ENCODE data around the gene PCCA. TPM values are rescaled to one million over a fixed set of nuclear protein-coding genes. Genes with fewer than 3 reads are reported as not detected.
"Not testable (repeated sequence)": the region's sequence is repeated elsewhere in the genome, so short reads cannot be mapped to it uniquely, and the experiment has no call there.

The PCCA gene
- total RNA-seq, 1 experiment from 2014 or later = 4.8 TPM

GRCh38 chr13:100211016-100211710 is 122.3 kb downstream of the PCCA start:
- DNase-seq (ENCODE audit: low read depth) = no peak
- in situ Hi-C loops (cut with HindIII; ENCODE audit: low pct_unique_long_range_greater_than_20kb, low sequenced_read_pairs) = no loop called here

- no peak for DNase-seq (ENCODE audit: low read depth)
- in situ Hi-C loops (cut with HindIII; ENCODE audit: low pct_unique_long_range_greater_than_20kb, low sequenced_read_pairs) = no loop called here
Observed at GRCh38 chr13:100212904-100213553, 124.1 kb downstream of the PCCA start.

DNA sequence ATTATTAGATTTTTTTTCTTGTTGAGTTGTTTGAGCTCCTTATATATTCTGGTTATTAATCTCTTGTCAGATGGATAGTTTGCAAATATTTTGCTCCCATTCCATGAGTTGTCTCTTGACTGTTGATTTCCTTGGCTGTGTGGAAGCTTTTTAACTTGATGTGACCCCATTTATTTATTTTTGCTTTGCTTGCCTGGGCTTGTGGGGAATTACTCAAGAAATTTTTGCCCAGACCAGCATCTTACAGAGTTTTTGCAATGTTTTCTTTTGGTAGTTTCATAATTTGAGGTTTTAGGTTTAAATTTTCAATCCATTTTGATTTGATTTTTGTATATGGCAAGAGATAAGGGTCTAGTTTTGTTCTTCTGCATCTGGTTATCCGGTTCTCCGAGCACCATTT is 124.7 kb downstream of the PCCA start:
- in situ Hi-C loops (cut with HindIII; ENCODE audit: low pct_unique_long_range_greater_than_20kb, low sequenced_read_pairs) = no loop called here
- no peak for DNase-seq (ENCODE audit: low read depth)

DNA sequence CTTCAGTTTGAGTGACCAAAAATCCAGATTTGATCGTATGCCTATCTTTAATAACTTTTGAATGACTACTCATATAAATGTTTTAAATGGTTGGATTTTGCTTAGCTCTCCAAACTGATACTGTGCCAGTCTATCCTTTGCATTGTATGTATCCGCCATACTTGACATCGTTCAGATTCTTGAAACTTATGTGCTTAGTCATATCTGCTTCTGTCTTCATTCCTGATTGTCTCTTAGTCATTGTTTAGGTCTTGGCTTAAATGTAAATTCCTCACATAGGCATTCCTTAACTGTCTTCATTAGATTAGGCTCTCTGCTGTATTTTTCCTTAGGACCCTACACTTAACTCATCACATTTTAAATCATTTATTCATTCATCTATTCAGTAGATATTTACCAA is 126.0 kb downstream of the PCCA start:
- in situ Hi-C loops (cut with HindIII; ENCODE audit: low pct_unique_long_range_greater_than_20kb, low sequenced_read_pairs) = no loop called here
- no peak for DNase-seq (ENCODE audit: low read depth)

- in situ Hi-C loops (cut with HindIII; ENCODE audit: low pct_unique_long_range_greater_than_20kb, low sequenced_read_pairs) = no loop called here
- DNase-seq (ENCODE audit: low read depth) = no peak
Observed at GRCh38 chr13:100221166-100221565, 132.3 kb downstream of the PCCA start.

GRCh38 chr13:100223966-100224530 is 135.2 kb downstream of the PCCA start:
- in situ Hi-C loops (cut with HindIII; ENCODE audit: low pct_unique_long_range_greater_than_20kb, low sequenced_read_pairs); DNase-seq (ENCODE audit: low read depth): not testable (repeated sequence)

DNA sequence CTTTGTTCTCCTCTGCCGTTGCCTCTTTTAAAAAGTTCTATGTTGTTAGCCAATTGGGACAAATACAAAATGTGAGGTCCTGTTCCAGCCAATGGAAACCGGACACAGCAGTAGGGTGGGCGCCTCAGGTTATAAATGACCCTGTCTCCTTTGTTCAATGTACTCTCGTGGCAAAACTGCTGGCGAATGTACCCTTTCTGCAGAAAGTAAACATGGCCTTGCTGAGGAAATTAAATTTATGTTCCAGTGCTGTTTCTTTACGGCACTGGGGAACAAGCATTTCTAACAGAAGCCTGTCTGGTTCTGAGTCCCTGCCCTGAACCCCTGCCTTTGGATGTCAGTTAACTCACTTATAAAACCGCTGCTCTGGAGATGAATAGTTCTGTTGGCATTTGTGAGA is 140.7 kb downstream of the PCCA start:
- DNase-seq (ENCODE audit: low read depth) = no peak
- in situ Hi-C loops (cut with HindIII; ENCODE audit: low pct_unique_long_range_greater_than_20kb, low sequenced_read_pairs) = loop anchor here (25.0 kb wide), 1 partner anchor 283 kb away; no protein-coding TSS in a partner anchor

- no peak for DNase-seq (ENCODE audit: low read depth)
- in situ Hi-C loops (cut with HindIII; ENCODE audit: low pct_unique_long_range_greater_than_20kb, low sequenced_read_pairs) = loop anchor here (25.0 kb wide), 1 partner anchor 282 kb away; no protein-coding TSS in a partner anchor
Observed at GRCh38 chr13:100230769-100231149, 141.9 kb downstream of the PCCA start.

DNA sequence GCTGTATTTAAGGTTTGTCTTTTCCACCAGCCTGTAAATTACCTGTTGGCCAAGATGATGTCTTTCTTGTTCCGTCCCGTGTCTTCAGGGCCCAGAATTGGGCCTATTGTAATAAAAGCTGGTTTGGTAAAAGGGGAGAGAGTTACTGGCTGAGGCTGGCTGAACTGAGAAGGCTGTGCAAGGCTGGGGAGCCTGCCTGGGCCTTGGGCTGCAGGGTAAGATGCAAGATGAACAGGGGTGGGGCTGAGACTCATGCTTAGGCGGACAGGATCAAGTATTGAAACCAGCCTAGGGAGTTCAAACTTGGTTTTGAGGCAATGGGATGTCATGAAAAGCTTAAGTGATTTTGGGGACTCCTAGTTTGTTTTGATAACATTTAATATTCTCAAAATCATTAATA is 142.3 kb downstream of the PCCA start:
- no peak for DNase-seq (ENCODE audit: low read depth)
- in situ Hi-C loops (cut with HindIII; ENCODE audit: low pct_unique_long_range_greater_than_20kb, low sequenced_read_pairs) = loop anchor here (25.0 kb wide), 1 partner anchor 281 kb away; no protein-coding TSS in a partner anchor

GRCh38 chr13:100234006-100234405 is 145.1 kb downstream of the PCCA start:
- no peak for DNase-seq (ENCODE audit: low read depth)
- in situ Hi-C loops (cut with HindIII; ENCODE audit: low pct_unique_long_range_greater_than_20kb, low sequenced_read_pairs) = loop anchor here (25.0 kb wide), 1 partner anchor 278 kb away; no protein-coding TSS in a partner anchor

DNA sequence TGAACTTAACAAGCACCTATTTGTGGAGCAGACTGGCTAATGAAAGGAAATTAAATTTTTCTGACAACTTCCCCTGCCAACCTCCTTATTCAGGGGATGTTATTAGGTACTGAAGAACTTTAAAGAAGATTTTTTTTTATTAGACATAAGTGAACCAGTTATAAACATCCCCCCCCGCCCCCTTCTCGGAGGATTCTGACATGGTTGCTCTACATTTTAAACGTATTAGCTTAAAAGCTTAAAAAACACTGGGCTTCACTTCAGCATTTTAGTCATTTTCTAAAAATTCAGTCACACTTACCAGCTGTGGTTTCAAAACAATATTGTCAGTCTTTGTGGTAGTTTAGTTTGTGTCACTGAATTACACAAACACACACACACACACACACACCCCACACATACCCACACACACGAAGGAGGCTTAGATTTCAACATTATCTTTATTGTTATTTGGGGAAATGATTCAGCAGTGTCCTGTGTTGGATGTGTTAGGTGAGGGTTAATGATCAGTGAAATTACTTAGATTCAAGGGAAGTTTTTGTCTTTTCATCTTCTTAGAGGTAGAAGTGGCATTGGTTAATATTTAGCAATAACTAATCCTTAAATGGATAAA is 145.7 kb downstream of the PCCA start:
- in situ Hi-C loops (cut with HindIII; ENCODE audit: low pct_unique_long_range_greater_than_20kb, low sequenced_read_pairs) = loop anchor here (25.0 kb wide), 1 partner anchor 278 kb away; no protein-coding TSS in a partner anchor
- peak; percentile 77 for DNase-seq (ENCODE audit: low read depth)

DNA sequence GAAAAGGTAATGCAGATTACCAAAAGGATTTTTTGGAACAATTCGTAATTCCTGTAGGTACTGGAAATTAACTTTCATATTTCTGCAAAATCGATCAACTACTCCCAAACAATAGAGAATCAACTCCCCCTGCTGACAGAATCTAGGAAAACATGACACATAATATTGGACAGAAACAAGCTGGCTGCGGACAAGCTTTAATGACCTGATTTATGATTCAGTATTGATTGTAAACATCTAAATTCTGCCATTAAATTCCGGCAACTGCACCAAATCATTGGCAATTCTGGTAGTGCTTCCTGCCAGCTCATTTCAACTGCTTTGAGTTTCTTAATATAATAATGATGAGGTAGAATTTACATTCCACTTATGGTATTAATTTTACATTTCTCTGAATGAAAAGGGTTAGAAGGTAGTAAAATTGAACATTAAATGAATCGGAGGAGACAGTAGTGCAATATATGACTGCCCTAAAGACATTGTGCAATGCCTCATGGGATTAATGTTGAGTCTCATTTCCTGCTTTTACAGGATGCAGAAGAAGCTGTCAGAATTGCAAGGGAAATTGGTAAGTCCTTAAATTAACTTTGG is 146.5 kb downstream of the PCCA start:
- in situ Hi-C loops (cut with HindIII; ENCODE audit: low pct_unique_long_range_greater_than_20kb, low sequenced_read_pairs) = loop anchor here (25.0 kb wide), 1 partner anchor 277 kb away; no protein-coding TSS in a partner anchor
- DNase-seq (ENCODE audit: low read depth) = peak; percentile 53

DNA sequence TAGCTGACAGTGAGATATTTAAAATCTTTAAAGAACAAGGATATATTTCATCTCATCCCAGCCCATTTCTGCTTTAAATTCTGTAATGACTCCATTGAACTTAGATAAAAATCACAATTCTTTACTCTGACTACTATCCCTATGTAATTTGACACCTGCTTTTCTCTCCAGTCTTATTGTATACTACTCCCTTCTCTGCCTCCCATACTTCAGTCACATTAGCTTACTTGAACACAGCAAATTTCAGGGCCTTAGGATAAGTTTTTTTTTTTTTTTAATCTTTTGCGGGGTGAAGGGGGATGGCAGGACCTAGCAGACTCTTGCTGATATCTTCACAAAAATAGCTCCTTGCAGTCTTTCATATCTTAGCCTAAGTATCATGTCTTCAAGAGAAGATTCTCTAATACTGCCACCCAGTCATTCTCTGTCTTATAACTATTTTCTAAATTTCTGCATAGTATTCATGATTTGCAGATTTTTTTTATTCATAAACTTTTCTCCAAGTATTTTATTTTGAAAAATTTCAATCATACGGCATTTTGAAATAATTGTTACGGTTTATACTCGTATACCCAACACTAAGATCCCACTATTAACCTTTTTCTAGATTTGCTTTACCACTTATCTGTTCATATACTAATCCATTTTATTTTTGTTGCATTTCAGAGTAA is 151.4 kb downstream of the PCCA start:
- DNase-seq (ENCODE audit: low read depth) = no peak
- in situ Hi-C loops (cut with HindIII; ENCODE audit: low pct_unique_long_range_greater_than_20kb, low sequenced_read_pairs) = loop anchor here (25.0 kb wide), 1 partner anchor 272 kb away; no protein-coding TSS in a partner anchor

DNA sequence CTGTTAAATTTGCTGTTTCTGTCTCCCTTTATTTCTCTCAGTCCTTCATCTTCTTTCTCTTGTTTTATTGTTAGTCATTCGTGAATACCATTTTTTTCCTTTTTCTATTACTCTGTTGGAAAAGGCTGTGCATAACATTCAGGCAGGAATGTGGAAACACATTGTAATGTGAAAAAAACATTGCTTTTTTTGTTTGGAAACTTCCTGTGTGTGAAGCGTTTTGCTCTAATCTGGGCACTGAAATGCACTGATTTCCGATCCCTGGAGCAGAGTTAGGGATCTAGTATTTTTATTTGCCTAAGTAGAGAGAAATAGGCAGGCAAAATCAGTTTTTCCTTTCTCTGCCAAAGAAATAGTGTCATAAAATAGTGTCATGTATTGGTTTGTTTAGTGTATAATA is 155.5 kb downstream of the PCCA start:
- in situ Hi-C loops (cut with HindIII; ENCODE audit: low pct_unique_long_range_greater_than_20kb, low sequenced_read_pairs) = loop anchor here (25.0 kb wide), 1 partner anchor 268 kb away; no protein-coding TSS in a partner anchor
- DNase-seq (ENCODE audit: low read depth) = no peak

- in situ Hi-C loops (cut with HindIII; ENCODE audit: low pct_unique_long_range_greater_than_20kb, low sequenced_read_pairs) = loop anchor here (25.0 kb wide), 1 partner anchor 267 kb away; no protein-coding TSS in a partner anchor
- DNase-seq (ENCODE audit: low read depth) = no peak
Observed at GRCh38 chr13:100245104-100245503, 156.2 kb downstream of the PCCA start.

- in situ Hi-C loops (cut with HindIII; ENCODE audit: low pct_unique_long_range_greater_than_20kb, low sequenced_read_pairs) = loop anchor here (25.0 kb wide), 1 partner anchor 264 kb away; no protein-coding TSS in a partner anchor
Observed at GRCh38 chr13:100247937-100248336, 159.0 kb downstream of the PCCA start.

DNA sequence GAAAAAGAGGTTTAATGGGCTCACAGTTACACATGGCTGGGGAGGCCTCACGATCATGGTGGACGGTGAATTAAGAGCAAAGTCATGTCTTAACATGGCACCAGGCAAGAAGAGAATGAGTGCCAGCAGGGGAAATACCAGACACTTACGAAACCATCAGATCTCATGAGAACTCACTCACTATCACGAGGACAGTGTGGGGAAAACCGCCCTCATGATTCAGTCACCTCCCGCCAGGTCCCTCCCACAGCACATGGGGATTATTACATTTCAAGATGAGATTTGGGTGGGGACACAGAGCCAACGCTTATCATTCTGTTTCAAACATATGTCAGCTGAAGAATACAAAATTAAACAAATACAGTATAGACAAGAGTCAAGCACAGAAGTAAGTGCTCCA is 165.1 kb downstream of the PCCA start:
- in situ Hi-C loops (cut with HindIII; ENCODE audit: low pct_unique_long_range_greater_than_20kb, low sequenced_read_pairs) = no loop called here
- no peak for DNase-seq (ENCODE audit: low read depth)

More at GRCh38 chr13:100247937-100248336, 159.0 kb downstream of the PCCA start:
- no peak for DNase-seq (ENCODE audit: low read depth)

GRCh38 chr13:100262404-100262803 is 173.5 kb downstream of the PCCA start:
- in situ Hi-C loops (cut with HindIII; ENCODE audit: low pct_unique_long_range_greater_than_20kb, low sequenced_read_pairs) = no loop called here
- DNase-seq (ENCODE audit: low read depth) = no peak

Measured in Caki2 (cell line).